Measurements from ENCODE around the gene METTL15. TPM values are rescaled to one million over a fixed set of nuclear protein-coding genes. Genes with fewer than 3 reads are reported as not detected.
A peak's percentile ranks its signal among the peaks of the same experiment; 100 is the strongest.
"Not testable (repeated sequence)": the region's sequence is repeated elsewhere in the genome, so short reads cannot be mapped to it uniquely, and the experiment has no call there.

METTL15 gene
- total and polyA plus RNA-seq, 3 experiments from 2014 or later, result 7.9 to 15.3 (median 14.1) TPM

- CTCF ChIA-PET; H3K9me3 ChIP-seq (ENCODE audit: low read length); H3K4me3 Mint-ChIP-seq; H3K4me1 ChIP-seq (ENCODE audit: insufficient read depth, low read length); DNase-seq; POLR2A ChIA-PET; H3K27me3 Mint-ChIP-seq; H3K27me3 ChIP-seq (ENCODE audit: insufficient read depth, low read length, poor library complexity, severe bottlenecking); H3K27ac ChIP-seq (ENCODE audit: low read depth, low read length); H3K4me1 Mint-ChIP-seq; H3K27ac Mint-ChIP-seq; H3K36me3 ChIP-seq (ENCODE audit: insufficient read depth, low read length); H3K4me3 ChIP-seq (ENCODE audit: low read length): not testable (repeated sequence)
- Mint-ChIP-seq H3K9me3 (peaks cover 0 to 16% (median 8%) of the 10 kb centered on the region in 5 donors), H3K36me3 (peaks cover 7 to 38% (median 11%) of the 10 kb centered on the region in 3 donors)
These were observed 164.1 kb downstream of the METTL15 start for GRCh38 chr11:28272247-28272646.

- H3K9me3 Mint-ChIP-seq, result peaks cover 2 to 13% (median 8%) of the 10 kb centered on the region in 5 donors
- H3K27ac Mint-ChIP-seq, result no peak overlapping the region
- POLR2A ChIA-PET, result no interaction called here
These were observed 166.0 kb downstream of the METTL15 start for GRCh38 chr11:28274216-28274615.

DNA sequence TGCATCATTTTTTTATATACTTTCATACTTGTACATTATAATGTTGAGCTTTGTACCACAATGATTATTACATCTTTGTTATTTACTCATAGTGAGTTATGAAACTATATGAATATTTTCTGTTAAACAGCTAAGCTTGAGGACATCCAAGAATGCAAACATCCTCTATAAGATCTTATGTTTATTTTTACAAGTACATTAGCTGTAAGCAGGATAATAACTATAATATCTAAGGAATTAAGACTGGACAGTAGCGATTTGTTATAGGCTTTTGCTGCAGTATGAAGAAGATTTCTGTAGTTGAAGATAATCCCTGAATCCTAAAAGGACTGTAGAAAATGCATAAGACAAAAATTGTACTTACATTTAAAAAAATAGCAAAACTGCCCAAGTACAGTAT, 176.0 kb downstream of the METTL15 start:
- no peak overlapping the region for H3K27ac Mint-ChIP-seq
- H3K4me1 Mint-ChIP-seq, result peaks cover 2 to 8% (median 5%) of the 10 kb centered on the region in 3 donors
- H3K27me3 Mint-ChIP-seq, result no peaks in the 10 kb centered on the region
- Histone ChIP-seq H3K27me3 (ENCODE audit: insufficient read depth, low read length, poor library complexity, severe bottlenecking) (no peaks in the 10 kb centered on the region), H3K4me1 (ENCODE audit: insufficient read depth, low read length) (no peaks in the 10 kb centered on the region), H3K27ac (ENCODE audit: low read depth, low read length) (no peak overlapping the region), H3K4me3 (ENCODE audit: low read length) (no peak overlapping the region), H3K9me3 (ENCODE audit: low read length) (no peaks in the 10 kb centered on the region), H3K36me3 (ENCODE audit: insufficient read depth, low read length) (no peaks in the 10 kb centered on the region)
- H3K9me3 Mint-ChIP-seq, result no peaks in the 10 kb centered on the region
- H3K36me3 Mint-ChIP-seq, result peaks cover 4 to 13% (median 12%) of the 10 kb centered on the region in 3 donors
- ChIA-PET CTCF (no interaction called here), POLR2A (no interaction called here)
- H3K4me3 Mint-ChIP-seq, result no peak overlapping the region
- DNase-seq, result no peak

More at GRCh38 chr11:28274216-28274615, 166.0 kb downstream of the METTL15 start:
- Mint-ChIP-seq H3K4me3 (no peak overlapping the region), H3K36me3 (peaks cover 8 to 48% (median 11%) of the 10 kb centered on the region in 3 donors), H3K27me3 (no peaks in the 10 kb centered on the region), H3K4me1 (no peaks in the 10 kb centered on the region)
- H3K27me3 ChIP-seq (ENCODE audit: insufficient read depth, low read length, poor library complexity, severe bottlenecking), result no peaks in the 10 kb centered on the region
- CTCF ChIA-PET, result no interaction called here
- H3K27ac ChIP-seq (ENCODE audit: low read depth, low read length), result no peak overlapping the region
- no peak for DNase-seq
- H3K4me3 ChIP-seq (ENCODE audit: low read length), result no peak overlapping the region
- H3K9me3 ChIP-seq (ENCODE audit: low read length), result no peaks in the 10 kb centered on the region
- no peaks in the 10 kb centered on the region for H3K4me1 ChIP-seq (ENCODE audit: insufficient read depth, low read length)
- no peaks in the 10 kb centered on the region for H3K36me3 ChIP-seq (ENCODE audit: insufficient read depth, low read length)

GRCh38 chr11:28289444-28289843, 181.3 kb downstream of the METTL15 start:
- Mint-ChIP-seq H3K27me3 (no peaks in the 10 kb centered on the region), H3K4me3 (no peak overlapping the region), H3K36me3 (peaks cover 15 to 28% (median 22%) of the 10 kb centered on the region in 3 donors), H3K4me1 (peaks cover 0 to 2% (median 0%) of the 10 kb centered on the region in 3 donors), H3K27ac (no peak overlapping the region), H3K9me3 (peaks cover 0 to 5% (median 0%) of the 10 kb centered on the region in 5 donors)
- Histone ChIP-seq H3K36me3 (ENCODE audit: insufficient read depth, low read length) (no peaks in the 10 kb centered on the region), H3K4me1 (ENCODE audit: insufficient read depth, low read length) (no peaks in the 10 kb centered on the region), H3K27me3 (ENCODE audit: insufficient read depth, low read length, poor library complexity, severe bottlenecking) (no peaks in the 10 kb centered on the region), H3K27ac (ENCODE audit: low read depth, low read length) (no peak overlapping the region), H3K9me3 (ENCODE audit: low read length) (no peaks in the 10 kb centered on the region), H3K4me3 (ENCODE audit: low read length) (no peak overlapping the region)
- POLR2A ChIA-PET, result no interaction called here
- DNase-seq, result no peak
- CTCF ChIA-PET, result no interaction called here

DNA sequence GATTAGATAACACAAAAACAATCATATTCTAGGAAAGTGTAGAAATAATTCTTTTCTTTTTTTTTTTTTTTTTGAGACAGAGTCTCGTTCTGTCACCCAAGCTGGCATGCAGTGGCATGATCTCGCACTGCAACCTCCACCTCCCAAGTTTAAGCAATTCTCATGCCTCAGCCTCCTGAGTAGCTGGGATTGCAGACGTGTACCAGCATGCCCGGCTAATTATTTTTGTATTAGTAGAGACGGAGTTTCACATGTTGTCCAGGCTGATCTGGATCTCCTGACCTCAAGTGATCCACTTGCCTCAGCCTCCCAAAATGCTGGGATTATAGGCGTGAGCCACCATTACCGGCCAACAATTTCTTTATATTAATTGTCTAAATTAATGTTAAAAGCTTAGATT, 182.8 kb downstream of the METTL15 start:
- H3K4me1 ChIP-seq (ENCODE audit: insufficient read depth, low read length); H3K4me3 ChIP-seq (ENCODE audit: low read length); H3K36me3 ChIP-seq (ENCODE audit: insufficient read depth, low read length); H3K27ac Mint-ChIP-seq; H3K9me3 Mint-ChIP-seq; CTCF ChIA-PET; H3K27me3 Mint-ChIP-seq; H3K4me1 Mint-ChIP-seq; H3K9me3 ChIP-seq (ENCODE audit: low read length); H3K27ac ChIP-seq (ENCODE audit: low read depth, low read length); H3K4me3 Mint-ChIP-seq; H3K27me3 ChIP-seq (ENCODE audit: insufficient read depth, low read length, poor library complexity, severe bottlenecking); POLR2A ChIA-PET; DNase-seq: not testable (repeated sequence)
- H3K36me3 Mint-ChIP-seq, result peaks cover 13 to 34% (median 27%) of the 10 kb centered on the region in 3 donors

DNA sequence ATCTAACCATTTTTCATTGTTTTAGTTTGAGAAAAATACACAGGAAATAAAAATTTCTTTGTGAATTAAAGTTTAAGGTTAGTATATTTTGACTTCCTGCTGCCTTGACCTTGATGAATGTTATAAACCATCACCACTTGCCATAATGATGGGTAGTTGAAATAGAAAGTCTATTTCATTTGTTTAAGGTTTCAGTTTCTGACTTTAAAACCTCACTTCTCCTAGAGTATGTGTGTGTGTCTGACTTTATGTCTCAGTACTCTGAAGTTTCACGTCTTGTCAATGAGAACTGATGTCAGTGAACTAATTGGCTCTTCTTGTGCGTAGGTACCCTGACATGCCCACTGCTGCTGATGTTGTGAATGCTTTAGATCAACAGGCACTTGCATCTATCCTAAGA, 188.2 kb downstream of the METTL15 start:
- Histone ChIP-seq H3K36me3 (ENCODE audit: insufficient read depth, low read length) (peaks cover 5% of the 10 kb centered on the region), H3K27me3 (ENCODE audit: insufficient read depth, low read length, poor library complexity, severe bottlenecking) (no peaks in the 10 kb centered on the region), H3K9me3 (ENCODE audit: low read length) (no peaks in the 10 kb centered on the region), H3K4me1 (ENCODE audit: insufficient read depth, low read length) (no peaks in the 10 kb centered on the region), H3K4me3 (ENCODE audit: low read length) (no peak overlapping the region), H3K27ac (ENCODE audit: low read depth, low read length) (no peak overlapping the region)
- H3K36me3 Mint-ChIP-seq, result peaks cover 32 to 63% (median 32%) of the 10 kb centered on the region in 3 donors
- no peak overlapping the region for H3K4me3 Mint-ChIP-seq
- no peak overlapping the region for H3K27ac Mint-ChIP-seq
- H3K27me3 Mint-ChIP-seq, result no peaks in the 10 kb centered on the region
- peaks cover 0 to 5% (median 0%) of the 10 kb centered on the region in 5 donors for H3K9me3 Mint-ChIP-seq
- ChIA-PET CTCF (no interaction called here), POLR2A (no interaction called here)
- DNase-seq, result no peak
- H3K4me1 Mint-ChIP-seq, result no peaks in the 10 kb centered on the region

DNA sequence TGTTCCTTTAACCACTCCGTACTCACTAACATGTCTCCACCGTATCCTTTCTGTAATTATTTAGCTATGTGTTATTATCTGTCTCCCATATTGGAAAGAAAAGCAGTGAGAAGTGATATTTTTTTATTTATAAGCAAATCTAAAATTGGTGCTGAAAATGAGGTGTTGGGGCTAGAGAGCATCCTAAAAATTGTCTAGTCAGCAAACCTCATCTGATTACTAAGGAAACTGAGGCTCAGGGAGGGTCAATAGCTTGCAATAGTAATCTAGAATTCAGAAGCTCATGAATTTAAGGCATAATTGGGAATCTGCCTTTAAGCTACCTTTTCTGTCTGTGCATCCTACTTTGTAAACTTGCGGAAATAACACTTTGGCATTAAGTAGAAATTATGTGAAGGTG, 190.0 kb downstream of the METTL15 start:
- no peak overlapping the region for H3K27ac ChIP-seq (ENCODE audit: low read depth, low read length)
- no peak overlapping the region for H3K4me3 ChIP-seq (ENCODE audit: low read length)
- no peaks in the 10 kb centered on the region for H3K9me3 ChIP-seq (ENCODE audit: low read length)
- peaks cover 37 to 63% (median 39%) of the 10 kb centered on the region in 3 donors for H3K36me3 Mint-ChIP-seq
- CTCF ChIA-PET, result no interaction called here
- H3K4me3 Mint-ChIP-seq, result no peak overlapping the region
- POLR2A ChIA-PET, result no interaction called here
- H3K27me3 ChIP-seq (ENCODE audit: insufficient read depth, low read length, poor library complexity, severe bottlenecking), result no peaks in the 10 kb centered on the region
- H3K4me1 Mint-ChIP-seq, result peaks cover 0 to 4% (median 0%) of the 10 kb centered on the region in 3 donors
- H3K27me3 Mint-ChIP-seq, result no peaks in the 10 kb centered on the region
- no peaks in the 10 kb centered on the region for H3K9me3 Mint-ChIP-seq
- no peak for DNase-seq
- H3K27ac Mint-ChIP-seq, result peak overlapping the region in 1 of 8 donors; percentile 76
- peaks cover 5% of the 10 kb centered on the region for H3K36me3 ChIP-seq (ENCODE audit: insufficient read depth, low read length)
- no peaks in the 10 kb centered on the region for H3K4me1 ChIP-seq (ENCODE audit: insufficient read depth, low read length)

- Histone ChIP-seq H3K27ac (ENCODE audit: low read depth, low read length) (no peak overlapping the region), H3K4me1 (ENCODE audit: insufficient read depth, low read length) (no peaks in the 10 kb centered on the region), H3K4me3 (ENCODE audit: low read length) (no peak overlapping the region), H3K9me3 (ENCODE audit: low read length) (no peaks in the 10 kb centered on the region), H3K27me3 (ENCODE audit: insufficient read depth, low read length, poor library complexity, severe bottlenecking) (no peaks in the 10 kb centered on the region), H3K36me3 (ENCODE audit: insufficient read depth, low read length) (no peaks in the 10 kb centered on the region)
- H3K4me1 Mint-ChIP-seq, result peaks cover 0 to 4% (median 0%) of the 10 kb centered on the region in 3 donors
- no peaks in the 10 kb centered on the region for H3K9me3 Mint-ChIP-seq
- H3K27me3 Mint-ChIP-seq, result no peaks in the 10 kb centered on the region
- ChIA-PET POLR2A (no interaction called here), CTCF (no interaction called here)
- no peak overlapping the region for H3K4me3 Mint-ChIP-seq
- DNase-seq, result no peak
- no peak overlapping the region for H3K27ac Mint-ChIP-seq
- H3K36me3 Mint-ChIP-seq, result peaks cover 34 to 56% (median 36%) of the 10 kb centered on the region in 3 donors
These were observed 195.4 kb downstream of the METTL15 start for GRCh38 chr11:28303477-28304191.

All from CD8-positive, alpha-beta memory T cell (primary cell).